HepG2 (cell line): ENCODE data around the gene ENO2. TPM values are rescaled to one million over a fixed set of nuclear protein-coding genes. Genes with fewer than 3 reads are reported as not detected.

Experiments
- ARID2 ChIP-seq: sonication (generic); formaldehyde crosslinking; IDR thresholded peaks from 2 replicates; pipeline ENCODE4 v1.8.1; 2022; ENCODE audit warnings: mild to moderate bottlenecking, missing genetic modification reagents, borderline replicate concordance
- ARNTL ChIP-seq: sonication (generic); formaldehyde crosslinking; IDR thresholded peaks from 2 replicates; pipeline ENCODE4 v1.4.0; 2020; ENCODE audit warnings: mild to moderate bottlenecking, missing genetic modification reagents
- HIC2 ChIP-seq: sonication (generic); formaldehyde crosslinking; IDR thresholded peaks from 2 replicates; pipeline ENCODE4 v1.9.0; 2022; ENCODE audit warnings: low read depth, missing genetic modification reagents
- HIVEP1 ChIP-seq: sonication (generic); formaldehyde crosslinking; IDR thresholded peaks from 2 replicates; pipeline ENCODE4 v1.4.0; 2020; ENCODE audit warnings: mild to moderate bottlenecking, missing genetic modification reagents
- KLF6 ChIP-seq: IDR thresholded peaks from 2 replicates; pipeline ENCODE4 v1.8.0; 2016; ENCODE audit warnings: missing biosample characterization, missing genetic modification reagents
- MTA1 ChIP-seq: sonication (generic); formaldehyde crosslinking; IDR thresholded peaks from 2 replicates; pipeline ENCODE4 v1.4.0; 2020; ENCODE audit warnings: missing genetic modification reagents, mild to moderate bottlenecking, borderline replicate concordance
- RFXANK ChIP-seq: IDR thresholded peaks from 2 replicates; pipeline ENCODE4 v1.6.1; 2016
- RXRA ChIP-seq: sonication (generic); formaldehyde crosslinking; IDR thresholded peaks from 2 replicates; pipeline ENCODE4 v1.5.1; 2020; ENCODE audit warnings: missing genetic modification reagents
- SKIL ChIP-seq: sonication (generic); formaldehyde crosslinking; IDR thresholded peaks from 2 replicates; pipeline ENCODE4 v1.8.0; 2022; ENCODE audit warnings: missing genetic modification reagents, mild to moderate bottlenecking, moderate library complexity, borderline replicate concordance
- TAF1 ChIP-seq: sonication (generic); formaldehyde crosslinking; IDR thresholded peaks from 2 replicates; pipeline ENCODE4 v1.4.0; 2020; ENCODE audit warnings: missing genetic modification reagents
- ZBTB14 ChIP-seq: sonication (generic); formaldehyde crosslinking; IDR thresholded peaks from 2 replicates; pipeline ENCODE4 v1.4.0; 2020; ENCODE audit warnings: missing genetic modification reagents
- ZNF496 ChIP-seq: sonication (generic); formaldehyde crosslinking; IDR thresholded peaks from 2 replicates; pipeline ENCODE4 v1.8.1; 2023; ENCODE audit warnings: mild to moderate bottlenecking, moderate library complexity, missing genetic modification reagents; ENCODE audit not compliant: insufficient replicate concordance
- ZNF740 ChIP-seq: sonication (generic); formaldehyde crosslinking; IDR thresholded peaks from 2 replicates; pipeline ENCODE4 v1.4.0; 2020; ENCODE audit warnings: missing genetic modification reagents
- polyA plus RNA-seq, 8 experiments: library from polyadenylated mRNA; depleted of rRNA in 3 of 8; stranded (reverse) in 7 of 8; unstranded in 1 of 8; fragments of >200 nt; fragmentation: Illumina TruSeq in 4 of 8; extraction: Trizol in 4 of 8; gene quantifications; 2 replicates each; pipeline versions ENCODE4 v1.2.1 to v1.2.3, GENCODE V29; 2011 to 2016; ENCODE audit warnings: low read depth in 4 of 8, missing spikeins in 1 of 8, mixed read lengths in 1 of 8; ENCODE audit not compliant: insufficient read depth in 1 of 8
- total RNA-seq, 5 experiments: library from RNA; depleted of rRNA; stranded (reverse); fragments of >200 nt; fragmentation: Illumina TruSeq; extraction: Trizol; gene quantifications; 2 replicates each; pipeline ENCODE4 v1.2.3, GENCODE V29; 2016; ENCODE audit warnings: low read depth in 1 of 5
- TF ChIP-seq, protein P1 (sequence below): sonication (generic); formaldehyde crosslinking; IDR thresholded peaks from 2 replicates; pipeline ENCODE4 v1.8.0; 2022; ENCODE audit warnings: mild to moderate bottlenecking, missing genetic modification reagents
- TF ChIP-seq, protein P2 (sequence below): sonication (generic); formaldehyde crosslinking; IDR thresholded peaks from 2 replicates; pipeline ENCODE4 v1.4.0; 2020; ENCODE audit warnings: missing genetic modification reagents, borderline replicate concordance

ENO2 gene
- total and polyA plus RNA-seq, 2 of the 13 experiments (the other 11 are each of a cell fraction or from before 2014, with no cell fraction given), result 19.3 to 136 TPM

GRCh38 chr12:6946033-6946919 is 31.9 kb downstream of the ENO2 start (continued):
- TF ChIP-seq, protein P1, sequence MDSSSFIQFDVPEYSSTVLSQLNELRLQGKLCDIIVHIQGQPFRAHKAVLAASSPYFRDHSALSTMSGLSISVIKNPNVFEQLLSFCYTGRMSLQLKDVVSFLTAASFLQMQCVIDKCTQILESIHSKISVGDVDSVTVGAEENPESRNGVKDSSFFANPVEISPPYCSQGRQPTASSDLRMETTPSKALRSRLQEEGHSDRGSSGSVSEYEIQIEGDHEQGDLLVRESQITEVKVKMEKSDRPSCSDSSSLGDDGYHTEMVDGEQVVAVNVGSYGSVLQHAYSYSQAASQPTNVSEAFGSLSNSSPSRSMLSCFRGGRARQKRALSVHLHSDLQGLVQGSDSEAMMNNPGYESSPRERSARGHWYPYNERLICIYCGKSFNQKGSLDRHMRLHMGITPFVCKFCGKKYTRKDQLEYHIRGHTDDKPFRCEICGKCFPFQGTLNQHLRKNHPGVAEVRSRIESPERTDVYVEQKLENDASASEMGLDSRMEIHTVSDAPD (CRISPR knock-in tag), result no peak
- TF ChIP-seq ZNF740 (CRISPR knock-in tag), result no peak
- TF ChIP-seq ZBTB14, result no peak
- peak; percentile 54; the same call in 1 of the 2 replicates for TF ChIP-seq KLF6 (CRISPR knock-in tag)
- TF ChIP-seq HIVEP1 (CRISPR knock-in tag), result no peak
- no peak for TF ChIP-seq HIC2 (CRISPR knock-in tag)
- TF ChIP-seq ARNTL (CRISPR knock-in tag), result 0 out of 2 replicates have a peak, but pooled peaks have one; percentile 24
- TF ChIP-seq, protein P2, sequence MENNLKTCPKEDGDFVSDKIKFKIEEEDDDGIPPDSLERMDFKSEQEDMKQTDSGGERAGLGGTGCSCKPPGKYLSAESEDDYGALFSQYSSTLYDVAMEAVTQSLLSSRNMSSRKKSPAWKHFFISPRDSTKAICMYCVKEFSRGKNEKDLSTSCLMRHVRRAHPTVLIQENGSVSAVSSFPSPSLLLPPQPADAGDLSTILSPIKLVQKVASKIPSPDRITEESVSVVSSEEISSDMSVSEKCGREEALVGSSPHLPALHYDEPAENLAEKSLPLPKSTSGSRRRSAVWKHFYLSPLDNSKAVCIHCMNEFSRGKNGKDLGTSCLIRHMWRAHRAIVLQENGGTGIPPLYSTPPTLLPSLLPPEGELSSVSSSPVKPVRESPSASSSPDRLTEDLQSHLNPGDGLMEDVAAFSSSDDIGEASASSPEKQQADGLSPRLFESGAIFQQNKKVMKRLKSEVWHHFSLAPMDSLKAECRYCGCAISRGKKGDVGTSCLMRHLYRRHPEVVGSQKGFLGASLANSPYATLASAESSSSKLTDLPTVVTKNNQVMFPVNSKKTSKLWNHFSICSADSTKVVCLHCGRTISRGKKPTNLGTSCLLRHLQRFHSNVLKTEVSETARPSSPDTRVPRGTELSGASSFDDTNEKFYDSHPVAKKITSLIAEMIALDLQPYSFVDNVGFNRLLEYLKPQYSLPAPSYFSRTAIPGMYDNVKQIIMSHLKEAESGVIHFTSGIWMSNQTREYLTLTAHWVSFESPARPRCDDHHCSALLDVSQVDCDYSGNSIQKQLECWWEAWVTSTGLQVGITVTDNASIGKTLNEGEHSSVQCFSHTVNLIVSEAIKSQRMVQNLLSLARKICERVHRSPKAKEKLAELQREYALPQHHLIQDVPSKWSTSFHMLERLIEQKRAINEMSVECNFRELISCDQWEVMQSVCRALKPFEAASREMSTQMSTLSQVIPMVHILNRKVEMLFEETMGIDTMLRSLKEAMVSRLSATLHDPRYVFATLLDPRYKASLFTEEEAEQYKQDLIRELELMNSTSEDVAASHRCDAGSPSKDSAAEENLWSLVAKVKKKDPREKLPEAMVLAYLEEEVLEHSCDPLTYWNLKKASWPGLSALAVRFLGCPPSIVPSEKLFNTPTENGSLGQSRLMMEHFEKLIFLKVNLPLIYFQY (CRISPR knock-in tag), result 0 out of 2 replicates have a peak, but pooled peaks have one; percentile 71
- 0 out of 2 replicates have a peak, but pooled peaks have one; percentile 12 for TF ChIP-seq MTA1 (CRISPR knock-in tag)
- no peak for TF ChIP-seq ARID2 (CRISPR knock-in tag)
- TF ChIP-seq ZNF496 (CRISPR knock-in tag), result no peak
- TF ChIP-seq SKIL (CRISPR knock-in tag), result no peak
- peak; percentile 63; the same call in 1 of the 2 replicates for TF ChIP-seq TAF1 (CRISPR knock-in tag)
- peak; percentile 42; the same call in 1 of the 2 replicates for TF ChIP-seq RFXANK (CRISPR knock-in tag)
- peak; percentile 29; the same call in 1 of the 2 replicates for TF ChIP-seq RXRA (CRISPR knock-in tag)
